Dedifferentiated amniotic fluid mesenchymal stem cell (primary cell): ENCODE data around the gene ENO1.
"Not testable (repeated sequence)": the region's sequence is repeated elsewhere in the genome, so short reads cannot be mapped to it uniquely, and the experiment has no call there.

Experiments used
- DNase-seq: peaks from one replicate; pipeline ENCODE4 v3.0.0-alpha.2; 2016; ENCODE audit errors: extremely low spot score

ENO1 gene

GRCh38 chr1:8878448-8878697 lies at the start of gene ENO1:
TSS of gene ENO1 (minus strand) at chr1:8878686. CDS start at chr1:8874908, 3,778 bp downstream.
- DNase-seq, result no peak

- DNase-seq, result no peak
Observed at GRCh38 chr1:8926707-8927694, 48.5 kb upstream of the ENO1 start.

GRCh38 chr1:8925960-8926359 lies 47.5 kb upstream of the ENO1 start:
- no peak for DNase-seq

GRCh38 chr1:8925406-8925805 lies 46.9 kb upstream of the ENO1 start:
- no peak for DNase-seq

- no peak for DNase-seq
Observed at GRCh38 chr1:8922962-8923361, 44.5 kb upstream of the ENO1 start.

- DNase-seq, result not testable (repeated sequence)
Observed at GRCh38 chr1:8917536-8917935, 39.0 kb upstream of the ENO1 start.

GRCh38 chr1:8915446-8915845 lies 37.0 kb upstream of the ENO1 start:
- DNase-seq, result no peak

GRCh38 chr1:8914466-8914865 lies 36.0 kb upstream of the ENO1 start:
- DNase-seq, result no peak

GRCh38 chr1:8913457-8913856 lies 35.0 kb upstream of the ENO1 start:
- DNase-seq, result no peak

GRCh38 chr1:8911416-8912309 lies 33.2 kb upstream of the ENO1 start:
- no peak for DNase-seq

- DNase-seq, result no peak
Observed at GRCh38 chr1:8910914-8911313, 32.4 kb upstream of the ENO1 start.

- no peak for DNase-seq
Observed at GRCh38 chr1:8910331-8910730, 31.8 kb upstream of the ENO1 start.

- DNase-seq, result no peak
Observed at GRCh38 chr1:8908388-8909151, 30.1 kb upstream of the ENO1 start.

- peak; percentile 52 for DNase-seq
Observed at GRCh38 chr1:8905582-8906191, 27.2 kb upstream of the ENO1 start.

- peak; percentile 98 for DNase-seq
Observed at GRCh38 chr1:8903908-8904650, 25.6 kb upstream of the ENO1 start.

- DNase-seq, result no peak
Observed at GRCh38 chr1:8903410-8903809, 24.9 kb upstream of the ENO1 start.

GRCh38 chr1:8902765-8903164 lies 24.3 kb upstream of the ENO1 start:
- DNase-seq, result no peak

GRCh38 chr1:8900684-8901083 lies 22.2 kb upstream of the ENO1 start:
- DNase-seq, result not testable (repeated sequence)

- DNase-seq, result no peak
Observed at GRCh38 chr1:8899046-8899445, 20.6 kb upstream of the ENO1 start.

- not testable (repeated sequence) for DNase-seq
Observed at GRCh38 chr1:8898418-8898817, 19.9 kb upstream of the ENO1 start.

GRCh38 chr1:8897505-8897904 lies 19.0 kb upstream of the ENO1 start:
- DNase-seq, result not testable (repeated sequence)
